Stimulated activated CD4-positive, alpha-beta T cell treated with anti-CD3 and anti-CD28 coated beads, Interleukin-15, amount 100 ng/mL, for 24 hours (primary cell): ENCODE results near the gene STIL.
"Not testable (repeated sequence)": the region's sequence is repeated elsewhere in the genome, so short reads cannot be mapped to it uniquely, and the experiment has no call there.

Experiments used
- DNase-seq: peaks from one replicate; pipeline ENCODE4 v3.0.0-alpha.2; 2020

STIL gene

DNA sequence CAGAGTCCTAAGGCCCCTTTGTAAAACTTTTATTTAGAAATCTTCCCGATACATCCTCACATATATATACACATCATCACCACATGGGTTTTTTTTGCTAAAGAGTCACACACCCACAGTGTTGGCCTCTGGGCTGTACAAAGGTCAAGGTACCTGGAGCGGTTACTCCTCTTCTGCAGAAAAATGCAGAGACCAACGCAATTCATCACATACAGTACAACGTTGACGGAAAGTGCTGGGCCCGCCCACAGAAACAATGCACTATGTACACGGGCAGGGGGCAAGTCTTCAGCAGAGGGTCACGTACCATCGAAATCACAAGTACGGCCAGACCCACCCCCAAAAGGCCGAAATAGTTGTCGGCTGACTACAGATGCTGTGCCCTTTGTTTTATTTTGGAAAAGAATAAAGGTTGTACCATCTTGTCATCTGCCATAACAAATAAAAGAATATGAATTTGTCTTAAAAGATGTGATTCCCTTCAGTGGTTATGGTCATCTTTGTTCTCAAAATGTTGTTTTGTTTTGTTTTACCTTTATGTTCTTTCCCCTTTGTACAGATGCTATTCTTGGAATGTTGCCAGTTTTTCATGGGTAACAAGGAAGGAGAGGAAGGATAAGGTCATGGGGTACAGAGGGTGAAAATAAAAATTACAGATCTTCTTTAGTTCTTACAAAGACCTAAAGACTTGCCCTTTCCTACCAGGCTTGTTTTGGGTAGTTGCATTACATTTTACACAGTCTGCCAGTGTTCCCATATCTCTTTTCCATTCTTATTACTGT, 97.5 kb downstream of the STIL start:
- no peak for DNase-seq

DNA sequence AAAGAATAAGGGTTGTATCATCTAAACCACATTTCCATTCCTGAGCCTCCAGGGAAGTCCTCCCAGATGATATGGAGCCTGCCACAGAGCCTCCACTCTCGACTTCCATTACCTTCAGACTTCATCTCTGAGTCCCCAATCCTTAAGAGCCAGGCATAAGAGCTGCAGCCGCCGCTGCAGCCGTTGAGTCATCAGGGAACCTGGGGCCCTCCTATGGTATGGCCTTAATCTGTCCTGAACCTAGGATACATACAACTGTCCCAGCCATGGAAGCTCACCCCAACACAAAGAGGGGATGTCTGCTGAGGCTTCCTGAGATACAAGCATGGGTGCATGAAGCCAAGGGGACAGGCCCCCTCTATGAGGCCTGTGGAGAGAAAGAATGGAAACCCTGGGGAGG, 98.2 kb downstream of the STIL start:
- no peak for DNase-seq

DNA sequence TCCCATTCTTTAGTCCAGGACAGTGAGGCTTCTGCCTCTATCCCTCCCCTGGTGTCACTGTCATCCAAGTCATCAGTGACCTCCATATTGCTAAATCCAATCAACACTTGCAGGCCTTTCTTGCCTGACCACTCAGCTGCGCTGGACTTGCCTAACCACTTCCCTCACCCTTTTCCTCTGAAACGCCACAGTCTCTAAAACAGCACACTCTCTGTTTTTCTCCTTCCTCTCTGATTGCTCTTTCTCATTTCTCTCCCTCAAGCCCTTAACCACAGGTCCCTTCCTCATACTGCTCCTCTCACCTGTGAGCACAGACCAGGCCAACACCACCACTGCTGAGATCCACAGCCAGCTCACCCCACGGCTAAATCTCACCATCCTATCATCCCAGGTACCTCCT, 99.4 kb downstream of the STIL start:
- DNase-seq: no peak

DNA sequence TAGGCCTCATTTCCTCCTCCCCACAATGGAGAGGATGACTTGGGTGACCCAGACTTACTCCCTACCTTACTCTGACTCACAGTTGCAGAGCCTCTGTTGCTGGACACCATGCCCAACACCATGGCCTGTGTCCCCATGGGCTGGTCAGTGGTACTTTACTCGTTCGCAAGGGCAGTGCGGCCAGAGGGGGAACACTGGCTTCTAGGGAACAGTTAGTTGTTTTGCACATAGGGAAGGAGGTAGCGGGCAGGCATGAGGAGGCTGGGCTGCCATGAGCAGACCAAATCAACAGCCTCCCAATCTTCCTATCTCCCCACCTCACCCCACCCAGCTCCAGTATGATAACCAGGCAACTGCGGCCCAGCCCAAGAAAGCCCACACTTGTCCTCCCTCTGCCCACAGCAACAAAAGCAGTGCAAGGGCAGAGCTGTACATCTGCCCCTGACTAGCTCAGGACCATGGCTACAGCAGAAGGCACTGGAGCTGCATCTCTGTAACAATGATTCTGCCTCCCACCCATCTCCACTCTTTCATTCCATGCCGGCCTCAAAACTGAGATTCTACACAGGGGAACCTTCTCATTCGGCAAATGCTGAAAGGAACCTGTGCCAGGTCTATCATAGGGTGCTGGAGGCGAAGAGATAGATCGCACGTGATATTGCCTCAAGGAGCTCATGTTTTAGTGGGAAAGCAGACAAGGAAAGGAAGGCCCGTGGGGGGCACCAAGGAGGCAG, 100.5 kb downstream of the STIL start:
- DNase-seq: no peak

DNA sequence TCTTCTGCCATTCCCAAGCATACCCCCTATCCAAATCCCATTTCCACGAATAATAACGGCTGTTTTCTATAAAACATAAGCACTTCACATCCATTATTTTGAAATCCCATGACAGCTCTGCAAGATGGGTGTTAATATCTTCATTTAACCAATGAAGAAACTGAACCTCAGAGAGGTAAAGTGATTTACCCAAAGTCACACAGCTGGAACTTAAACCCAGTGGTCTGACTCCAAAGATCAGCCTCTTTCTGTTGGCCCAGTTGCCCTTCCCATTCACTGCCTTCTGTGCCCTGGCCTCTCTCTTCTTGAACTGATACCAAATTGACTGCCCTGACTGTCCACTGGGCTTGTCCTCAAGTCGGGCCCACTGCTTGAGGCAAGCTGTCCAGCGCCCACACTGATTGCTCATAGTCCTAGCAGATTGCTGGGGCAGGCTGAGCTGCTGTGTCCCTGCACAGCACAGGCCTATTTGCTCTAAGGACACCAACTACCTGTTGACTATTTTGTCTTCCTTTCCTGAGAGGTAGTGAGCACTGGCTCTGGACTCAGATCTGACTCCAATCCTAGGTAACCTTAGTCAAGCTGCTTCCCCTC, 101.2 kb downstream of the STIL start:
- no peak for DNase-seq

DNA sequence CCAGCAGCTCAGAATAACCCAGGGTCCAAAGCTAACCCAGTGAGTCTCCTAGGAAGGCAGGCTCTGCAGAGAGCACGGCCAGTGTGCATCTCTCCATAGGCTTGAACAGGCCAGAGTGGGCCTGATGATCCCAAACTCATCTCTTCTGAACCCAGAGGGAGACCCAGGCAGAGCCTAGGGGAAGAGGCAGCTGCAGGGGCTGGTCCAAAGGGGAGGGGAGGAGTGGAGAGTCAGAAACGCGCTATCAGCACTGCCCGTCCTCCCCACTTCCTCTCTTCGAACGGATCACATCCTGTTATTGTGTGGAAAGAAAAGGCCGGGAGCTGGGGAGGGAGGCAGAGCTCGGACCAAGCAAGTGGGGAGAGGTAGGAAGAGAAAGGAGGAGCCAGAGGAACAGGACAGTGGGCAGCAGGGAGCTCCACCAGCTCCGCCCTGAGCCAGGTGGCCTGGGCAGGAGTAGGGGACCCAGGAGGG, 102.1 kb downstream of the STIL start:
- DNase-seq: no peak

DNA sequence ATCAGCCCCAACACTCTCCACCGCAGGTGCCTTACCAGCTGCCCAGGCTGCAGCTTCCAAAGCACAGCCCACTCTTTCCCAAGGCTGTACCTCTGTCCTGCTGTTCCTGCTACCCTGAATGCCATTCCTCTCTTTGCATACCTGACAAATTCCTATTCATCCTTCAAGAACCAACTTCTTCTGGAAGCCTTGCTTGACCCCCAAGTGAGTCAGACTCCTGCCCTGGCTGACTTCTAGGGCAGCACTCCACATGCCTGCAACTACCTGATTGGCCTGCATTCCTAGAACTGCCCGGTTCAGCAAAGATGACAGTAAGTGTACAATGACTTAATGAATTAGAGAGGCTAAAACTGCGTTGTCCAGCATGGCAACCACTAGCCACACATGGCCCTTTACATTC, 103.3 kb downstream of the STIL start:
- no peak for DNase-seq

DNA sequence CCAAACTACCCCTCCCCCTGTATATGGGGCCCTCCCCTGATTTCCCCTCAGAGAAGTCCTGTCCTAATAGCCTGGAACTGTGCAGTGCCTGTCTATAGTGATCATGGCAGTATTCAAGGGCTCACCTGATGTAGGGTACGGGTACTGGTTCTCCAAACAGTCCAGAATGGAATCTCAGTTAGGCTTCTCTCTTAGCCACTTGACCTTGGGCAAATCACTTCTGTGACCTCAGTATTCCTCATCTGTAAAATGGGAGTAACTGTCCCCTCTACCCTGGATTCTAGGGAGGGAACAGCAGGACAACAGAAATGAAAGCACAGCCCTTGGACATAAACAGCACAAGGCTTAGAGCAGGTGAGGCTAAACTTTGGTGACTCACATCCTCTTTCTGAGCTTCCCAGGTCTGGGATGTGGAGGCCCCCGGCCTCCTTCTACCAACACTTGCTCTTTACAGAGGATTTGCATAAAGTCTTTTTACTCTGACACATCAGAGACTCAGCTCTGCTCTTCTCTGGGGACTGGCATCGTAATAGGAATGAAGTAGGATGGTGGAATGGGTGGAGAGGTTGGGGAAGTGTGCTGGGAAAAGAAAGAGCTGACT, 104.1 kb downstream of the STIL start:
- no peak for DNase-seq

DNA sequence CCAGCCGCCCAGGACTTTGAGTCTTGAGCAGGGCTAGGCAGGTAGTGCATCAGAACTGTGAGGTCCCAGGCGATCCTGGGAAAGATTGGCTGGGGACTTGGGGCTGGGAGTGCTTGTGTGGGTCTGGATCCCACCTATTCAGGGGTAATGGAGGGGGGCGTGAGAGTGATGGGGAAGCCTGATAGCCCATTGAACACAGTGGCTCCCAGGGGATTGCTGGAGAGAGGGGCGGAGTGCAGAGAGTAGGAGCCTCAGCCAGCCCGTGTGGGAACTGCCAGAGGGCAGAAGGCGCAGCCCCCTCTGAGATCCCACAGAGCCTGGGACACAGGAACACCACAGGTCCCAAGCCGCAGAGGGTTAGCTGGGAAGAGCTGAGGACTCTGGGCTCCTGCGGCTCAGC, 104.9 kb downstream of the STIL start:
- DNase-seq: no peak

DNA sequence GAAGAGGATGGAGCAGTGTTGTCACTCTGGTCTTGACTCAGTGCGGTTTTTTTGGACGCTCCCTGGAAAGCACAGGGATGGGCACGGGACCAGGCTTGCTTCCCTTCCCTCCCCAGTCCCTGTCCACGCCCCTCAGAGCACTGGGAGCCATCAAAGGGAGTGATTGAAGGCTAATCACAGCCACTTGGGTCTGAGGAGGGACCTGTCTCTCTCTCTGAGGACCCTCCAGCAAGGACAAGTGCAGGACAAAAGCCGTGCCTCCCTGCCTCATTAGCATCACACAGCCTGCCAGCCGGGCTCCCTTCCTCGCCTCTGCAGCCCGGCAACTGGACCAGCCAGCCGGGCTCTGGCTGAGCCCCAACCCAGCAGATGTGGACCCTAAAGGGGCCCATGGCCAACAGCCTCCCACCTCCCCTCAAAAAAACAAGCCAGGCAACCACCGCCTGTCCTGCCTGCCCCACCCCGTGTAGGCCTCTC, 105.5 kb downstream of the STIL start:
- DNase-seq: no peak

DNA sequence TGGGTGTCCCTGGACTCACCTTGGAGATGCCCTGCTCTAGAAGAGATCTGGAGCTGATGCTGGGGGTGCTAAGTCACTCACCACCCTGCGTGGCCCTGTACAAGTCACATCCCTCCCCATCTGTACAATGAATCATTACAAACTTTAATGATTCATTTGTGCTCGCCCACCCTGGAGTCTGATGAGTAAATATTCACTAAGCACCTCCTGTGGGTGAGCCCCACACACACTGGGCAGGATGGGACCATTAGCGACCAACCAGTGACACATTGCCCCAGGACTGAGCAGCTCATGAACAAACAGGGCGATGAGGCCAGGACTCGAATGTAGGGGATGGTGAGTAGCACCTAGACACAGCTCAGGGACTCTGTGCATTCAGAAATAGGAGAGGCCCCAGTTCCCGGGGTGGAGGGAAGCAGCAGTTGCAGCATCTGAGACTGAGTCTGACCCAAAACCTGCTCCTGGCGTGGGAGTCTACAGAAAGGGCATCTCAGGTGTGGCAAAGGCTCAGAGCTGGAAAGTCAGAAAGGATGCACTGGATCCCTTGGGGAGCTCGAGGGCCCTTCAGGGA, 106.1 kb downstream of the STIL start:
- peak; percentile 18 for DNase-seq

DNA sequence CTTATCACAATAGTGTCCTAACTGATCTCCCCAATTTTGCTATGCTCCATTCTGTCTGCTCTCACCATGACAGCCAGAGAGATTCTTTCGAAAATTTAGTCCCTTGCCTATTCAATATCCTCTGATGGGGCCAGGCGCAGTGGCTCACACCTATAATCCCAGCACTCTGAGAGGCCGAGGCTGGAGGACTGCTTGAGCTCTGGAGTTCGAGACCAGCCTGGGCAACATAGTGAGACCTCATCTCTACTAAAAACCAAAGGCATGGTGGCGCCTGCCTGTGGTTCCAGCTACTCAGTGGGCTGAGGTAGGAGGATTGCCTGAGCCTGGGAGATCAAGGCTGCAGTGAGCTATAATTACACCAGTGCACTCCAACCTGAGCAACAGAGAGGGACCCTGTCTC, 108.0 kb downstream of the STIL start:
- DNase-seq: no peak

DNA sequence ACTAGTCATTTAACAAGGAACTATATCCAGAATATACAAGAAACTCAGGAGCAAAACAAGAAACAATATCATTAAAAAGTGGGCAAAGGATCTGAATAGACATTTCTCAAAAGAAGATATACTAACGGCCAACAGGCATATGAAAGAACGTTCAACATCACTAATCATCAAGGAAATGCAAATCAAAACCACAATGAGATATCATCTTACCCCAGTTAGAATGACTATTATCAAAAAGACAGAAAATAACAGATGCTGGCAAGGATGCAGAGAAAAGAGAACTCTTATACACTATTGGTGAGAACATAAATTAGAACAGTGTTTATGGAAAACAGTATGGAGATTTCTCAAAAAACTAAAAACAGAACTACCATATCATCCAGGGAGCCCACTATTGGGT, 110.4 kb downstream of the STIL start:
- DNase-seq: not testable (repeated sequence)

DNA sequence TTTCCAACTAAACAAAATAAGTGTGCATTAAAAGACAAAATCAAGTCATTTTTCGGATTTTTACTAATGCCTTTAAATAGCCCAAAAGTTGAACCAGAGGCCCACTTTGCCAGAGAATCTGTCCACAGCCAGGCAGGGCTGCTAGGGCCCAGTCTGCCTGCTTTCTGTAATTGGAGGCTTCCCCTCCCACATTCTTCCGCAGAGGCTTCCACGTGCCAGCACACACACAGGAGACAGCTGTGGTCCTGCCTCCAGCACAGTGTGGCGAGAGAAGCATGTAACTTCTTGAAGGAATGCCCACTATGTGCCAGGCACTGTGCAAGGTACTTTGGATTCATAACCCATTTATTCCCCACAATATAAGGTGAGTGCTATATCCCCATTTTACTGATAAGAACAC, 112.8 kb downstream of the STIL start:
- no peak for DNase-seq
